ENCODE data around the gene YAP1.

DNA sequence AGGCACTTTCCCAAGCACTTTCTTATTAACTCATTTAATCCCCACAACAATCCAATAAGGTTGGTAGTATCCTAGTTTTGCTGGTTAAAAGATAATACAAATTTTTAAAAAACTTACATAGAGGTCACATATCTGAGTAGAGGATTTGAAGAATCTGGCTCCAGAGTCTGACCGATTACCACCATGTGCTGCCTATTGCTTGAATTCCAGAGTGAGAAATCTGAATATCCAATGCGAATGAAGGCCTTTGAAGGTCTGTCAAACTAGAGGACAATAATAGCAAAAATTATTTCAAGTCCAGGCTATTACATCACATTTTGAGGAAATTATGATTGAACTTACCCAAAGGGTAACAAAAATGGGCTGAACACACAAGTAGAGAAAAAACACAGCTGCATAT, 129.2 kb downstream of the YAP1 start:
- TF ChIP-seq, protein P1, sequence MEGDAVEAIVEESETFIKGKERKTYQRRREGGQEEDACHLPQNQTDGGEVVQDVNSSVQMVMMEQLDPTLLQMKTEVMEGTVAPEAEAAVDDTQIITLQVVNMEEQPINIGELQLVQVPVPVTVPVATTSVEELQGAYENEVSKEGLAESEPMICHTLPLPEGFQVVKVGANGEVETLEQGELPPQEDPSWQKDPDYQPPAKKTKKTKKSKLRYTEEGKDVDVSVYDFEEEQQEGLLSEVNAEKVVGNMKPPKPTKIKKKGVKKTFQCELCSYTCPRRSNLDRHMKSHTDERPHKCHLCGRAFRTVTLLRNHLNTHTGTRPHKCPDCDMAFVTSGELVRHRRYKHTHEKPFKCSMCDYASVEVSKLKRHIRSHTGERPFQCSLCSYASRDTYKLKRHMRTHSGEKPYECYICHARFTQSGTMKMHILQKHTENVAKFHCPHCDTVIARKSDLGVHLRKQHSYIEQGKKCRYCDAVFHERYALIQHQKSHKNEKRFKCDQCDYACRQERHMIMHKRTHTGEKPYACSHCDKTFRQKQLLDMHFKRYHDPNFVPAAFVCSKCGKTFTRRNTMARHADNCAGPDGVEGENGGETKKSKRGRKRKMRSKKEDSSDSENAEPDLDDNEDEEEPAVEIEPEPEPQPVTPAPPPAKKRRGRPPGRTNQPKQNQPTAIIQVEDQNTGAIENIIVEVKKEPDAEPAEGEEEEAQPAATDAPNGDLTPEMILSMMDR (IDR thresholded peaks at IDR 0.05), result no peak
- TF ChIP-seq POLR2A (IDR thresholded peaks at IDR 0.05) (no peak), POLR2AphosphoS5 (IDR thresholded peaks at IDR 0.05) (no peak), EP300 (IDR thresholded peaks at IDR 0.05) (no peak)

Measured in suprapubic skin (tissue), 4 donors.